H1 (cell line): ENCODE results near the gene ADAMTS4. TPM values are rescaled to one million over a fixed set of nuclear protein-coding genes. Genes with fewer than 3 reads are reported as not detected.

Source experiments
- CTCF ChIA-PET: fragments of 300-600 bp; sonication (Branson Sonifier 250); formaldehyde crosslinking; loops from one replicate; lab custom pipeline; 2021; ENCODE audit not compliant: partially characterized antibody; lab: Charles Lee
- POLR2A ChIA-PET: fragments of 300-600 bp; sonication (Branson Sonifier 250); formaldehyde crosslinking; loops from one replicate; lab custom pipeline; 2021; ENCODE audit warnings: inconsistent platforms; ENCODE audit not compliant: partially characterized antibody; lab: Charles Lee
- DNase-seq, 2 experiments: peaks; one replicate each; pipeline versions ENCODE4 v3.0.0 to v3.0.0-alpha.2; 2010 to 2022; ENCODE audit warnings: low spot score in 2 of 2, low read depth in 1 of 2, mixed read lengths in 1 of 2
- FAIRE-seq: peaks from 2 replicates; lab custom pipeline; 2011; peaks lifted over from hg19 to GRCh38; lab: Jason Lieb, UNC
- H2AFZ ChIP-seq: 2 replicates; pipeline ENCODE4 v1.8.1; 2012; ENCODE audit warnings: low read length, inconsistent platforms
- H2AK5ac ChIP-seq: 2 replicates; pipeline ENCODE4 v1.6.1; 2013; ENCODE audit warnings: low read depth, low read length
- H2BK120ac ChIP-seq: replicated peaks from 2 replicates; pipeline ENCODE3; 2013; ENCODE audit warnings: low read depth, low read length, inconsistent platforms
- H2BK12ac ChIP-seq: 2 replicates; pipeline ENCODE4 v1.6.1; 2013; ENCODE audit warnings: low read depth, low read length
- H2BK15ac ChIP-seq: 2 replicates; pipeline ENCODE4 v1.6.1; 2013; ENCODE audit warnings: low read length
- H2BK20ac ChIP-seq: 2 replicates; pipeline ENCODE4 v1.6.1; 2013; ENCODE audit warnings: low read length
- H2BK5ac ChIP-seq: 2 replicates; pipeline ENCODE4 v1.6.1; 2013; ENCODE audit warnings: low read depth, low read length
- H3K14ac ChIP-seq: 2 replicates; pipeline ENCODE4 v1.6.1; 2013; ENCODE audit warnings: inconsistent platforms; ENCODE audit not compliant: insufficient read length
- H3K18ac ChIP-seq: 2 replicates; pipeline ENCODE4 v1.6.1; 2013; ENCODE audit warnings: low read length; ENCODE audit errors: extremely low read depth
- H3K23ac ChIP-seq: 2 replicates; pipeline ENCODE4 v1.6.1; 2013; ENCODE audit warnings: inconsistent platforms; ENCODE audit not compliant: insufficient read length
- H3K23me2 ChIP-seq: 2 replicates; pipeline ENCODE4 v1.6.1; 2013; ENCODE audit warnings: low read depth, low read length
- H3K27ac ChIP-seq: 2 replicates; pipeline ENCODE4 v1.6.1; 2011; ENCODE audit warnings: low read depth, low read length, inconsistent platforms
- H3K27me3 ChIP-seq, 4 experiments: replicated peaks in 1 of 4; 1 replicate in 1 of 4; 2 replicates in 3 of 4; pipeline versions ENCODE4 v1.6.1 to v1.8.1; 2011 to 2013; ENCODE audit warnings: low read length in 3 of 4, mild to moderate bottlenecking in 3 of 4, inconsistent platforms in 2 of 4, mixed read lengths in 2 of 4, moderate library complexity in 1 of 4; ENCODE audit not compliant: control insufficient read depth in 3 of 4, insufficient read depth in 3 of 4; ENCODE audit errors: extremely low read depth in 1 of 4
- H3K36me3 ChIP-seq, 4 experiments: 2 replicates each; pipeline versions ENCODE4 v1.6.1 to v1.8.1; 2011 to 2013; ENCODE audit warnings: mild to moderate bottlenecking in 4 of 4, low read length in 3 of 4, moderate library complexity in 2 of 4, control low read depth in 1 of 4, inconsistent platforms in 1 of 4; ENCODE audit not compliant: insufficient read depth in 4 of 4, control insufficient read depth in 2 of 4
- H3K4ac ChIP-seq: replicated peaks from 2 replicates; pipeline ENCODE3; 2013; ENCODE audit warnings: low read length, low read depth, mixed read lengths, inconsistent platforms; ENCODE audit not compliant: insufficient read length
- H3K4me1 ChIP-seq, 4 experiments: replicated peaks in 1 of 4; 1 replicate in 1 of 4; 2 replicates in 3 of 4; pipeline versions ENCODE4 v1.6.1 to v1.8.1; 2011 to 2013; ENCODE audit warnings: low read length in 3 of 4, inconsistent platforms in 2 of 4, mixed read lengths in 1 of 4; ENCODE audit not compliant: insufficient read depth in 4 of 4, control insufficient read depth in 3 of 4
- H3K4me2 ChIP-seq, 2 experiments: 2 replicates each; pipeline versions ENCODE4 v1.6.1 to v1.8.1; 2011 to 2013; ENCODE audit warnings: low read depth in 2 of 2, low read length in 2 of 2, control low read depth in 1 of 2, inconsistent platforms in 1 of 2, mild to moderate bottlenecking in 1 of 2; ENCODE audit not compliant: insufficient read depth in 1 of 2
- H3K4me3 ChIP-seq, 4 experiments: fragments of 200-600, 300-600 bp in 1 of 4; sonication (generic), shearing (Covaris generic), sonication (Bioruptor Twin) in 1 of 4; 2 replicates each; pipeline versions ENCODE4 v1.5.1 to v1.8.1; 2011 to 2016; ENCODE audit warnings: low read length in 4 of 4, low read depth in 3 of 4, control low read depth in 2 of 4, inconsistent platforms in 2 of 4, mild to moderate bottlenecking in 2 of 4, mixed read lengths in 1 of 4, moderate library complexity in 1 of 4; ENCODE audit not compliant: insufficient read depth in 2 of 4; ENCODE audit errors: extremely low read depth in 1 of 4
- H3K56ac ChIP-seq: replicated peaks from 2 replicates; pipeline ENCODE3; 2013; ENCODE audit warnings: low read depth, mild to moderate bottlenecking, mixed read lengths, low read length, inconsistent platforms; ENCODE audit not compliant: insufficient read length
- H3K79me1 ChIP-seq: 2 replicates; pipeline ENCODE4 v1.6.1; 2013; ENCODE audit warnings: low read depth, low read length, control low read depth
- H3K79me2 ChIP-seq, 2 experiments: 2 replicates each; pipeline versions ENCODE4 v1.6.1 to v1.8.1; 2012 to 2013; ENCODE audit warnings: low read length in 2 of 2, mild to moderate bottlenecking in 2 of 2, inconsistent platforms in 1 of 2; ENCODE audit not compliant: insufficient read depth in 2 of 2, control insufficient read depth in 1 of 2
- H3K9ac ChIP-seq, 4 experiments: replicated peaks in 1 of 4; 1 replicate in 1 of 4; 2 replicates in 3 of 4; pipeline versions ENCODE4 v1.6.1 to v1.8.1; 2011 to 2013; ENCODE audit warnings: low read depth in 3 of 4, low read length in 3 of 4, control low read depth in 2 of 4, mild to moderate bottlenecking in 2 of 4, moderate library complexity in 2 of 4, inconsistent platforms in 1 of 4; ENCODE audit errors: extremely low read depth in 1 of 4
- H3K9me3 ChIP-seq, 2 experiments: 2 replicates each; pipeline versions ENCODE4 v1.6.1 to v1.8.1; 2012 to 2013; ENCODE audit warnings: mild to moderate bottlenecking in 2 of 2, moderate library complexity in 2 of 2, control low read depth in 1 of 2, inconsistent platforms in 1 of 2, low read depth in 1 of 2, low read length in 1 of 2, mixed read lengths in 1 of 2; ENCODE audit not compliant: insufficient read depth in 2 of 2
- H4K20me1 ChIP-seq, 2 experiments: replicated peaks in 1 of 2; 2 replicates each; pipeline versions ENCODE3 to v1.8.1; 2011 to 2013; ENCODE audit warnings: inconsistent platforms in 2 of 2, low read length in 2 of 2, mild to moderate bottlenecking in 1 of 2; ENCODE audit not compliant: insufficient read depth in 2 of 2, control insufficient read depth in 1 of 2
- H4K5ac ChIP-seq: 2 replicates; pipeline ENCODE4 v1.6.1; 2013; ENCODE audit warnings: low read length, low read depth, mixed read lengths, inconsistent platforms; ENCODE audit not compliant: insufficient read length
- H4K8ac ChIP-seq: 2 replicates; pipeline ENCODE4 v1.8.0; 2013; ENCODE audit warnings: mild to moderate bottlenecking, moderate library complexity, low read length, inconsistent platforms; ENCODE audit not compliant: insufficient read depth; ENCODE audit errors: extremely low read depth
- H4K91ac ChIP-seq: replicated peaks from 2 replicates; pipeline ENCODE3; 2013; ENCODE audit warnings: low read length, mixed read lengths, inconsistent platforms; ENCODE audit not compliant: insufficient read length
- CTBP2 ChIP-seq: IDR thresholded peaks from 2 replicates; pipeline ENCODE4 v1.7.0; 2011; ENCODE audit warnings: borderline replicate concordance, mild to moderate bottlenecking, moderate library complexity, mixed read lengths, low read length; ENCODE audit not compliant: insufficient read depth, insufficient read length
- FOSL1 ChIP-seq: IDR thresholded peaks from 2 replicates; pipeline ENCODE4 v1.6.1; 2011; ENCODE audit warnings: mild to moderate bottlenecking, low read depth, low read length, moderate library complexity; ENCODE audit not compliant: insufficient read depth
- GTF2F1 ChIP-seq: IDR thresholded peaks from 2 replicates; pipeline ENCODE4 v1.6.1; 2012; ENCODE audit warnings: low read depth, low read length, improper control_type of control experiment, borderline replicate concordance
- JUN ChIP-seq: IDR thresholded peaks from 2 replicates; pipeline ENCODE4 v1.6.1; 2011; ENCODE audit warnings: low read depth, mild to moderate bottlenecking, improper control_type of control experiment, low read length
- KDM4A ChIP-seq: IDR thresholded peaks from one replicate; pipeline ENCODE4 v1.7.1; 2012; ENCODE audit warnings: low read depth, mild to moderate bottlenecking, moderate library complexity, low read length, inconsistent platforms; ENCODE audit not compliant: severe bottlenecking
- NRF1 ChIP-seq: IDR thresholded peaks from 2 replicates; pipeline ENCODE4 v1.6.1; 2011; ENCODE audit warnings: mild to moderate bottlenecking, low read depth, low read length, improper control_type of control experiment
- SIN3A ChIP-seq, 2 experiments: IDR thresholded peaks in 1 of 2; conservative IDR thresholded peaks in 1 of 2; 2 replicates each; pipeline ENCODE4 v1.6.1; 2011 to 2012; ENCODE audit warnings: low read length in 2 of 2, improper control_type of control experiment in 1 of 2, low read depth in 1 of 2, mild to moderate bottlenecking in 1 of 2
- SIX5 ChIP-seq: IDR thresholded peaks from 2 replicates; pipeline ENCODE4 v1.6.1; 2011; ENCODE audit warnings: mild to moderate bottlenecking, low read depth, low read length
- WGBS, 2 experiments: shearing (Covaris generic) in 1 of 2; methylation state at CpG; one replicate each; pipeline versions ENCODE4 v1.1.6 to v1.1.7; 2013 to 2015; ENCODE audit warnings: low lambda C conversion rate in 2 of 2, mixed read lengths in 2 of 2, inconsistent platforms in 1 of 2, low coverage in 1 of 2, missing lambda C conversion rate in 1 of 2; ENCODE audit not compliant: insufficient replicate concordance in 2 of 2, insufficient coverage in 1 of 2, insufficient read length in 1 of 2; ENCODE audit errors: extremely low coverage in 1 of 2, missing lambda C conversion rate in 1 of 2; 5-methylcytosine and 5-hydroxymethylcytosine counted together
- polyA plus RNA-seq, 7 experiments: library from polyadenylated mRNA; depleted of rRNA in 3 of 7; stranded (reverse) in 5 of 7; unstranded in 2 of 7; fragments of >200 nt in 5 of 7; fragments of 200-250 nt in 2 of 7; gene quantifications; 1 replicate in 5 of 7; 2 replicates in 1 of 7; 4 replicates in 1 of 7; pipeline versions ENCODE4 v1.2.1 to v1.2.3, GENCODE V29; 2011 to 2013; ENCODE audit warnings: missing spikeins in 2 of 7, mixed read lengths in 2 of 7
- total RNA-seq: library from RNA; stranded (reverse); fragmentation: NEBNext Ultra II Directional; extraction: Animal tissue kit (Norgen Biotek cat#: 25700); gene quantifications from 2 replicates; pipeline ENCODE4 v1.2.1, GENCODE V29; 2021

The ADAMTS4 gene
- total and polyA plus RNA-seq, 2 of the 8 experiments (the other 6 are each of a cell fraction or from before 2014, with no cell fraction given) = 4.6 to 7.2 TPM

DNA sequence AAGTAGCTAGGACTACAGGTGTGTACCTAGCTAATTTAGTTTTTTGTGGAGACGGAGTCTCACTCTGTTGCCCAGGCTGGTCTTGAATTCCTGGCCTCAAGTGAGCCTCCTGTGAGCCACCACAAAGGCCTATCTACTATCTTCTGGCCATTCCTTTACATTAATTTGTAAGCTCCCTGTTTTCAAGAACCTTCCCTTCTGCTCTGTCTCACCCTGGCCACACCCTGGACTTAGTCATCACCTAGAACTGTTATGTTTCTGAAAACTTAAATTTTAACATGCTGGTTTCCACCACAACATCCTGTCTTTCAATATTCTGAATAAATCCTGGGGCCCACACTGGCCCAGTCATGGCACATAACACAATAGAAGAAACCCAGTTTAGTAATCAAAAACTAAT, 16.6 kb downstream of the ADAMTS4 start:
- Histone ChIP-seq H3K79me2 (no peaks in the 10 kb centered on the region), H3K27ac (no peak overlapping the region), H3K9ac (no peak overlapping the region), H4K5ac (no peak overlapping the region), H2AFZ (no peak overlapping the region), H2BK5ac (no peak overlapping the region), H4K8ac (no peak overlapping the region), H3K56ac (no peak overlapping the region), H3K79me1 (no peaks in the 10 kb centered on the region), H2BK20ac (no peak overlapping the region), H4K91ac (no peak overlapping the region), H3K14ac (no peak overlapping the region), H3K4me3 (no peak overlapping the region), H3K27me3 (no peaks in the 10 kb centered on the region), H2AK5ac (no peak overlapping the region), H3K4me2 (no peak overlapping the region), H2BK12ac (no peak overlapping the region), H2BK15ac (no peak overlapping the region), H3K4me1 (peaks cover 0 to 9% (median 0%) of the 10 kb centered on the region in 4 experiments; a peak in 3 of 7 replicates), H3K23ac (no peak overlapping the region), H3K18ac (no peak overlapping the region), H3K9me3 (no peaks in the 10 kb centered on the region), H2BK120ac (no peak overlapping the region), H3K4ac (no peak overlapping the region), H3K23me2 (no peaks in the 10 kb centered on the region; the same call in 1 of the 2 replicates), H3K36me3 (no peaks in the 10 kb centered on the region), H4K20me1 (no peaks in the 10 kb centered on the region)
- WGBS, 2 experiments = 100% methylated on average over 1 of the region's 1 CpG; no CpG with 5 or more reads in 1 of the 2 experiments
- DNase-seq (no peak), FAIRE-seq (no peak)
- POLR2A ChIA-PET = interaction anchor here (0.9 to 2.9 kb wide), 5 partner anchors 9 to 257 kb away, joined by 3 to 14 read pairs (median 3); no protein-coding TSS in a partner anchor
- CTCF ChIA-PET = interaction anchor here (0.9 to 5.5 kb wide), 11 partner anchors 10 to 374 kb away, joined by 3 to 37 read pairs (median 6); partner anchors contain the start of genes NDUFS2 and PPOX
- no peak for TF ChIP-seq SIN3A (conservative IDR thresholded peaks at IDR 0.05 in 1 of 2, IDR thresholded peaks at IDR 0.05 in 1 of 2; ENCODE audit: low read depth in 1 of 2, low read length in 2 of 2)
- TF ChIP-seq KDM4A = no peak
- TF ChIP-seq JUN = no peak
- no peak for TF ChIP-seq NRF1
- TF ChIP-seq GTF2F1 = no peak
- TF ChIP-seq SIX5 = no peak
- TF ChIP-seq FOSL1 = no peak
- no peak for TF ChIP-seq CTBP2
